Measurements from ENCODE around the gene SGPL1.
A peak's percentile ranks its signal among the peaks of the same experiment; 100 is the strongest.
"Not testable (repeated sequence)": the region's sequence is repeated elsewhere in the genome, so short reads cannot be mapped to it uniquely, and the experiment has no call there.

The SGPL1 gene

GRCh38 chr10:70918851-70919530 is 103.2 kb downstream of the SGPL1 start:
- FAIRE-seq = no peak
- DNase-seq (ENCODE audit: low spot score) = no peak

- not testable (repeated sequence) for DNase-seq (ENCODE audit: low spot score); FAIRE-seq
These were observed 104.2 kb downstream of the SGPL1 start for GRCh38 chr10:70919906-70920305.

GRCh38 chr10:70920519-70920918 is 104.8 kb downstream of the SGPL1 start:
- FAIRE-seq = no peak

GRCh38 chr10:70921285-70921684 is 105.5 kb downstream of the SGPL1 start:
- FAIRE-seq (no peak), DNase-seq (ENCODE audit: low spot score) (no peak)

More at GRCh38 chr10:70920519-70920918, 104.8 kb downstream of the SGPL1 start:
- no peak for DNase-seq (ENCODE audit: low spot score)

- FAIRE-seq (no peak), DNase-seq (ENCODE audit: low spot score) (no peak)
These were observed 107.9 kb downstream of the SGPL1 start for GRCh38 chr10:70923696-70924095.

GRCh38 chr10:70925377-70926225 is 109.9 kb downstream of the SGPL1 start:
- FAIRE-seq (no peak), DNase-seq (ENCODE audit: low spot score) (peak; percentile 6)

- no peak for FAIRE-seq
These were observed 110.7 kb downstream of the SGPL1 start for GRCh38 chr10:70926226-70927000.

GRCh38 chr10:70927189-70927943 is 111.6 kb downstream of the SGPL1 start:
- FAIRE-seq = no peak
- DNase-seq (ENCODE audit: low spot score) = no peak

More at GRCh38 chr10:70926226-70927000, 110.7 kb downstream of the SGPL1 start:
- no peak for DNase-seq (ENCODE audit: low spot score)

- FAIRE-seq (no peak), DNase-seq (ENCODE audit: low spot score) (no peak)
These were observed 112.4 kb downstream of the SGPL1 start for GRCh38 chr10:70928140-70928539.

- no peak for FAIRE-seq
- no peak for DNase-seq (ENCODE audit: low spot score)
These were observed 114.7 kb downstream of the SGPL1 start for GRCh38 chr10:70930263-70931000.
